Lower lobe of right lung (tissue), 2 donors: ENCODE data around the gene POLD4. TPM values are rescaled to one million over a fixed set of nuclear protein-coding genes. Genes with fewer than 3 reads are reported as not detected.

Source experiments
- ATAC-seq, 2 donors: fragments of 200-7000 bp; cut with Tn5 transposase; one replicate each; pipeline ENCODE4 v1.9.1; 2020 to 2022; ENCODE audit warnings: mild to moderate bottlenecking in 2 of 2, moderate library complexity in 2 of 2
- DNase-seq: peaks from one replicate; pipeline ENCODE4 v3.0.0-alpha.2; 2020
- H3K27ac ChIP-seq: fragments of 200-600 bp; one replicate; pipeline ENCODE4 v1.8.0; 2022
- H3K27me3 ChIP-seq: fragments of 200-600 bp; one replicate; pipeline ENCODE4 v1.8.0; 2022; ENCODE audit warnings: low read depth
- H3K36me3 ChIP-seq: fragments of 200-600 bp; one replicate; pipeline ENCODE4 v1.8.0; 2022; ENCODE audit warnings: mild to moderate bottlenecking
- H3K4me1 ChIP-seq: fragments of 200-600 bp; one replicate; pipeline ENCODE4 v1.8.0; 2022
- H3K4me3 ChIP-seq: fragments of 200-600 bp; one replicate; pipeline ENCODE4 v1.8.0; 2022; ENCODE audit warnings: mild to moderate bottlenecking
- H3K9me3 ChIP-seq: fragments of 200-600 bp; one replicate; pipeline ENCODE4 v1.8.0; 2022
- intact Hi-C: fragments of 100-400 bp; cut with DNase I; formaldehyde crosslinking; loops from one replicate; pipeline ENCODE4 v1.11.0; 2022
- total RNA-seq: library from RNA; stranded (reverse); fragmentation: NEBNext Ultra II Directional; extraction: Animal tissue kit (Norgen Biotek cat#: 25700); gene quantifications from one replicate; pipeline ENCODE4 v1.2.1, GENCODE V29; 2021
- TF ChIP-seq, protein P1 (sequence below): fragments of 200-600 bp; IDR thresholded peaks from one replicate; pipeline ENCODE4 v1.8.0; 2022; ENCODE audit warnings: antibody characterized with exemption, mild to moderate bottlenecking
- donor health status: DM: no; HTN: yes; CAD: no; lungs with severe emphysema.

The POLD4 gene
- total RNA-seq, 1 donor from 2014 or later = 86.6 TPM

DNA sequence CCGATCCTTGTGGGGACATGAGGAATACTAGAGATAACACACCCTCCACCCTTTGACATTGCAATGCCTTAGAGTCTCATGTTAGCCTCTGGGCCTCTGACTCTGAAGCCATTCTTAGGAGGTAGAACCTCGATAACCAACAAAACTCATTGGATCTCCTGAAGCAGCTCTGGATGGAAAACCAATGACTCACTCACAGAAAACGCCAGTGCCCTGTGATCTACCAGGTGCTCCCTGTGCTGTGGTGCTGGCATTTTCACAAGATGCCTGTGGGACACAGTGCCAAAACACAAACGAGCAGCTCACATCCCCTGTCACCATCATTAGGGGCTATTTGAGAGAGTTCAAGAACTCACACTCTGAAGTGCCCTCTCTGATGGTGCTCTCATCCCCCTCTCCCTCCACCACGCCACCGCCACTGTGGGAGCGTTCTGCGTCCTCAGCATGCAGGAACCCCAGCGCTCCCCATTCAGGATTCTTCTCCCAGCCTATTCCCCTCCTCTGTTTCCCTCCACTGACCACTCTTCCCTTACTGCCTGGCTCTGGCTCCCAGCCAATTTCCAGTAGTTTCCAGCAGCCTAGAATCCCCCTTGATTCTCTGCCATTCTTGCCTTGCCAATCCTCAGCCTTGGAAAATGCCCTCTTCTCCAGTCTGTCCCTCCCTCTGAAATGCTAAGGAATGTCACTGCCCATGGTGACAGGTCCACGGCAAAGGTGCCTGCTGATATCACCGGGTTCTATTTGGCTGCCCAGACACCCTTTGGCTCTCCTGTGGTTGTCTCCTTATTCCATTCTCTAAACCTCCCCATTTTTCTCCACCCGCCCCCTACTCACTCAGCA is 4.7 kb upstream of the POLD4 start:
- TF ChIP-seq, protein P1, sequence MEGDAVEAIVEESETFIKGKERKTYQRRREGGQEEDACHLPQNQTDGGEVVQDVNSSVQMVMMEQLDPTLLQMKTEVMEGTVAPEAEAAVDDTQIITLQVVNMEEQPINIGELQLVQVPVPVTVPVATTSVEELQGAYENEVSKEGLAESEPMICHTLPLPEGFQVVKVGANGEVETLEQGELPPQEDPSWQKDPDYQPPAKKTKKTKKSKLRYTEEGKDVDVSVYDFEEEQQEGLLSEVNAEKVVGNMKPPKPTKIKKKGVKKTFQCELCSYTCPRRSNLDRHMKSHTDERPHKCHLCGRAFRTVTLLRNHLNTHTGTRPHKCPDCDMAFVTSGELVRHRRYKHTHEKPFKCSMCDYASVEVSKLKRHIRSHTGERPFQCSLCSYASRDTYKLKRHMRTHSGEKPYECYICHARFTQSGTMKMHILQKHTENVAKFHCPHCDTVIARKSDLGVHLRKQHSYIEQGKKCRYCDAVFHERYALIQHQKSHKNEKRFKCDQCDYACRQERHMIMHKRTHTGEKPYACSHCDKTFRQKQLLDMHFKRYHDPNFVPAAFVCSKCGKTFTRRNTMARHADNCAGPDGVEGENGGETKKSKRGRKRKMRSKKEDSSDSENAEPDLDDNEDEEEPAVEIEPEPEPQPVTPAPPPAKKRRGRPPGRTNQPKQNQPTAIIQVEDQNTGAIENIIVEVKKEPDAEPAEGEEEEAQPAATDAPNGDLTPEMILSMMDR = no peak
- intact Hi-C loops = no loop called here
- H3K27me3 ChIP-seq = no peaks in the 10 kb centered on the region
- no peaks in the 10 kb centered on the region for H3K36me3 ChIP-seq
- no peaks in the 10 kb centered on the region for H3K9me3 ChIP-seq
- no peak overlapping the region for H3K4me3 ChIP-seq
- no peak for DNase-seq
- peaks cover 46% of the 10 kb centered on the region for H3K4me1 ChIP-seq
- ATAC-seq = no peak
- peak overlapping the region; percentile 94 for H3K27ac ChIP-seq

DNA sequence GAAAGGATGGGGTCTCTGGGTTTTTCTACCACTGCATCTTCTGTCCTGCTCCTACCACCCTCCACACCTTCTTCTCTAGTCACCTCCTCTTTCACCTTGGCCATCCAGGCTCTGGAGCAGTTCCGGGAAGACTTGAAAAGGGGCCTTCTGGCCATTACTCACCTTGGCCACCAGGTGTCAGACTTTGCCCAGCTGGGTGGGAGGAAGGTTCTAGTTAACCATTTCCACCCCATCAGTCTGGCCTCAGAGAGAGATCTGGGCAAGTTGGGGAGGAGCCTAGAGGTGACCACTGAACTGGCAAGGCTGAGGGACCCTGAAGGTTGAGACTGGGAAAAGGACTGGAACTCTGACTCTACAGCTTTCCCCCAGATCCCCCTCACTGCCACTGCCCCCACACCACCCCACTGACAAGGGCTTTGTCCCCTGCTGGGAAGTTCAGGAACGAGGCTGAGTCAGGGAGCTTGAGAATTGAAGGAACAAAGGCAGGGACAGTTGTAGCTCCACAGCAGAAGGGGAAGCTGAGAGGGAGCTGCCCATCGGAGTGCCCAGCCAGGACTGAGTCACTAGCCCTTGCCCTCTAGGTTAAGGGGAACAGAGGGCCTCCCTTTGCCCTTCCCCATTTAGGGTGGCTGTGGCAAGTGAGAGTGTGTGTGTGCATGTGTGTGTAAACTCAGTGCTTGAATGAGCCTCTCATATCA is 3.7 kb upstream of the POLD4 start:
- intact Hi-C loops = no loop called here
- H3K4me3 ChIP-seq = no peak overlapping the region
- peak; percentile 41 to 56 for ATAC-seq

DNA sequence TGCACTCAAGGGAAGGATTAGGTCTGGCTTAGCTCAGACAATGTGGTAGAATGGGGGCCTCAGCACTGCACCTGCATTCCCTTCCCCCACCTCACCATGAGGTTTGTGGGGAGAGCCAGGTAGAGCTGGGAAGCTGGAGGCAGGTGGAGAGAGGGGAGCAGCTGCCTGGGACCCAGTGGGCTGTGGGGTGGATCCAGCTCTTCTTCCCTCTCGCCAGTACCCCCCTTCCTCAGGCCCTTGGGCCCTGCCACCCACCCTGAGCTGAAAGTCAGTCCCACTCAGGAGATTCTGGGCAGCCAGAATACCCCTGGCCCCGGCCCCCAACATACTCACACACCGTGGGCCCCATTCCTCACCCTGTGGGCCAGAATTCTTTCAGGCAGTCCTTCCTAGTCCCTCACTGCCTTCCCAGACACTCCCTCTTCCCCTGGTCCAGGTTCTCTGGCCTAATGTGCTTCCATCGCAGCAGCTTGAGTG is 3.1 kb upstream of the POLD4 start:
- no peak overlapping the region for H3K4me3 ChIP-seq
- no peaks in the 10 kb centered on the region for H3K36me3 ChIP-seq
- peak overlapping the region; percentile 94 for H3K27ac ChIP-seq
- H3K4me1 ChIP-seq = peaks cover 61% of the 10 kb centered on the region
- intact Hi-C loops = no loop called here
- no peak for DNase-seq
- H3K27me3 ChIP-seq = no peaks in the 10 kb centered on the region
- H3K9me3 ChIP-seq = no peaks in the 10 kb centered on the region
- ATAC-seq = no peak
- TF ChIP-seq, protein P1 = no peak

More for the DNA sequence above, 3.7 kb upstream of the POLD4 start:
- peak; percentile 83 for DNase-seq
- H3K9me3 ChIP-seq = no peaks in the 10 kb centered on the region
- no peaks in the 10 kb centered on the region for H3K27me3 ChIP-seq
- no peaks in the 10 kb centered on the region for H3K36me3 ChIP-seq
- peak overlapping the region; percentile 94 for H3K27ac ChIP-seq
- TF ChIP-seq, protein P1 = peak; percentile 94
- H3K4me1 ChIP-seq = peaks cover 55% of the 10 kb centered on the region

DNA sequence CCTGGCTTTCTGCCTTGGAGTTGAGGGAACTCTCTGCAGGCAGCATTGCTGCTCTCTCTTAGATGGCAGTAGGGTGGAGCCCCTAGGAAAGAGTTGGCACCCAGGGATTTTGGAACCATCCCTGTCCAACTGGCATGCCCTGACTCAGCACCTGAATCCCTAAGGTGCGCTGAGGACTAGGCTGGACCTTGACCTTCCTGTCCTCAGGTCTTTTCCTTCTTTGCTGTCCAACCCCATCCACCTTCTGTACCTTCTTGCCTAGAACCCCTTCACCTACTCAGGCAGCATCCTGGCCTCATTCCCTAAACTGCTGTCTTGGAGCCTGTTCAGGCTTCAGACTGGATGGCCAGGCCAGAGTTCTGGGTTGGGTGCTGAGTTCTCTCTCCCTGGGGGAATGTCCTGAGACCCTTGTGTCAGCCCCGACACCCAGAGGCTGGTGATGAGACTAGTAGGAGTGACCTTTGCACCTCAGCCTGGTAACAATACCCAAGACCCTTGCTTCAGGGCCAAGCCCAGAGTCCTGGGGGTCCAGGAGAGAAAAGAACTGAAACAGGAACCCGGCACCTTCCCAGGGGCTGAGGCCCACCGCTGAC is 2.5 kb upstream of the POLD4 start:
- Histone ChIP-seq H3K9me3 (no peaks in the 10 kb centered on the region), H3K4me1 (peaks cover 66% of the 10 kb centered on the region), H3K4me3 (no peak overlapping the region), H3K27ac (peak overlapping the region; percentile 94), H3K27me3 (no peaks in the 10 kb centered on the region), H3K36me3 (no peaks in the 10 kb centered on the region)
- TF ChIP-seq, protein P1 = no peak
- DNase-seq = no peak
- no peak for ATAC-seq
- intact Hi-C loops = no loop called here

DNA sequence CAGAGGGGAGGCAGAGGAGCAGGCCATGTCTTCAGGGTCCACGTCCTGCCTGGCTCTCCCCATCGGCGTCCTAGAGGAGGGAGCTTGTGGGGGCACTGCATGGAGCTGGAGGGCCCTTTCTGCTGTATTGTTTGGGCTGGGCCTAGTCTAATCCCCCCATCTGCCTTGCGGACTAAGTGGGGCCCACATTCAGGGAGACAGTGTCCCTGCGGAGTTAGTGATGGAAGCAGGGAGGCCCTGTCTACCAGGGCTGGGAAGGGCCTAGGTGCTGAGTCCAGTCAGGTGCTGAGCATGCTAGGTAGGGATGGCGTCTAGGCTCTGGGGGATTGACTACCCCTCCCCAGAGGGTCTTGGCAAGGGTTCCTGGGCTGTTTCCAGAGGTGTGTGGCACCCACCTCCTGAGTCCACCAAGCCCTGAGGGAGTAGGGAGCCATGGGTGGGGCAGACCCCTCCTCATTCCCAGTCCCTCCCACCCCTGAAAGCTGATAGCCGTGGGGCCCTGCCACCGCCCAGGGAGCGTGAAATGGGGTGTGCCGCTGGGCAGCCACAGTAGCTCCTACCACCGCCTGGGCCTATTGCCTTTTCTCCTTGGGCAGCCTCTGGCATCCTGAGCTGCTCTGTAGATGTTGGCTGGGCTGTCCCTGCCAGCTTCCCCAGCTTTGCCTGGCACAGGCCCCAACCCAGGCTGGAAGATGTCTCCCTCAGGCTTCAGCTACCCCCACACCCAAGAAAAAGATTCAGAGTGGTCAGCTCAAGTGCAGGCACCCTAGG is 1.9 kb upstream of the POLD4 start:
- intact Hi-C loops = no loop called here
- Histone ChIP-seq H3K4me1 (peaks cover 68% of the 10 kb centered on the region), H3K9me3 (no peaks in the 10 kb centered on the region), H3K36me3 (no peaks in the 10 kb centered on the region), H3K27ac (peak overlapping the region; percentile 94), H3K4me3 (no peak overlapping the region), H3K27me3 (no peaks in the 10 kb centered on the region)
- ATAC-seq (no peak), DNase-seq (no peak)
- TF ChIP-seq, protein P1 = no peak
